NCI-H2196 treated with DMSO at 0.1 percent for 48 hours (cell line): Measurements from ENCODE around the gene OBP2B.
A peak's percentile ranks its signal among the peaks of the same experiment; 100 is the strongest.
"Not testable (repeated sequence)": the region's sequence is repeated elsewhere in the genome, so short reads cannot be mapped to it uniquely, and the experiment has no call there.

ENCODE experiments used
- DNase-seq: peaks from one replicate; lab custom pipeline; 2025; ENCODE audit not compliant: unreplicated experiment; lab: John Stamatoyannopoulos, UW

The OBP2B gene

DNA sequence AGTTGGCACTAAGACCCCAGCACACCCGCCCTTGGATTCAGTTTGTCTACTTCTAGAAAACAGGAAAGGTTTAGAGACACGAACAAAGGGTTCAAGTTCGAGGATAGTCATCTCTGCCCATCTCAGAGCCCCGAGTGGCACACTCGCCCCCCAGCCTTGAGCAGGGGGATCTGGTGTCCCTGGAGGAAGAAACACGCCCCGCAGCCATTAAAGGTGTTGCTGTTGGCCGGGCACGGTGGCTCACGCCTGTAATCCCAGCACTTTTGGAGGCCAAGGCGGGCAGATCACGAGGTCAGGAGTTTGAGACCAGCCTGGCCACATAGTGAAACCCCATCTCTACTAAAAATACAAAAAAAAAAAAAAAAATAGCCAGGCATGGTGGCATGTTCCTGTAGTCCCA, 39.4 kb downstream of the OBP2B start:
- not testable (repeated sequence) for DNase-seq

DNA sequence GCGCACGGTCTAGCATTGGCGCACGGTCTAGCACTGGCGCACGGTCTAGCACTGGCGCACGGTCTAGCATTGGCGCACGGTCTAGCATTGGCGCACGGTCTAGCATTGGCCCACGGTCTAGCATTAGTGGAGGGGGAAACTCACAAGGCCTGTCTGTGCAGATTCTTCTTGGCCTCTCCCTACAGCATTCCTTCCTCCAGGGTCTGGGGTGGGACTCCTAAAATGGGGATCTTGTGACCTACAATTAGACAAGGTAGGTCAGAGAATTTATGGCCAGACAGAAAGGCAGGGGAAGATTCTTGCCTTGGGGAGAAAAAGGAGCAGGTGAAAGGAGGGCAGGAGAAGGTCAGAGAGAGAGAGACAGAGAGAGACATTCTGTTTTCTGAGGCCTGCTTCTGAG, 39.9 kb downstream of the OBP2B start:
- no peak for DNase-seq

DNA sequence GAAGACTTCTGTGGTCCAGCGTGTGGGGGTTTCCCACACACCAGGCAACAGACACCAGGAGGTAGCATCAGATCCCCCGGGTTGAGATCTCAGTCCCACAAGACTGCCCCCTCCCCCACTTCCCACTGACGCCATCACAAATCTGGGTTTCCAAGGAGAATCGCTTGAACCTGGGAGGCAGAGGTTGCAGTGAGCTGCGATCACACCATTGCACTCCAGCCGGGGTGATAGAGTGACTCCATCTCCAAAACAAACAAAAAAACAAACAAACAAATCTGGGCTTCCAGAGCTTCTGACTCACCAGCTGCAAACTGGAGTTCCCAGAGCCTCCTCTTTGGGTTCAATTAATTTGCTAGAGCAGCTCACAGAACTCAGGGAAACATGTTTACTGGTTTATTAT, 40.6 kb downstream of the OBP2B start:
- DNase-seq, result no peak

DNA sequence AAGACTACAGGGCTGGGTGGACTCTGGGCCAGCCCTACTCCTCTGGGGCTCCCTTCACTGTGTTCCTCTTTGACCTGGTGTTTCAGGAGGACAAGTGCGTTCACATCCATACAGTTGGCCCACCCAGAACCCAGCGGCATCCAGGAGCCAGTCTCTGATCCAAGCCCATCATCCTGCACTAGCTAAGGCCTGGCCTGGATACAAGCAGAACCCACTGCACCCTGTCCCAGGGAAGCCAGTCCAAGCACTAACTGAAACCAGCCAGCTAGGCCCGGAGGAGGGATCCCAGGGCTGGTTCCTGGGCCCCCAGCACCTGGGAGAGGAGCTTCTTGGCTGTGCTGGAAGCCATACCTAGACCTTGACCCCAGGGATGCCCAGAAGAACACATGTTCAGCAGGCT, 41.3 kb downstream of the OBP2B start:
- no peak for DNase-seq

DNA sequence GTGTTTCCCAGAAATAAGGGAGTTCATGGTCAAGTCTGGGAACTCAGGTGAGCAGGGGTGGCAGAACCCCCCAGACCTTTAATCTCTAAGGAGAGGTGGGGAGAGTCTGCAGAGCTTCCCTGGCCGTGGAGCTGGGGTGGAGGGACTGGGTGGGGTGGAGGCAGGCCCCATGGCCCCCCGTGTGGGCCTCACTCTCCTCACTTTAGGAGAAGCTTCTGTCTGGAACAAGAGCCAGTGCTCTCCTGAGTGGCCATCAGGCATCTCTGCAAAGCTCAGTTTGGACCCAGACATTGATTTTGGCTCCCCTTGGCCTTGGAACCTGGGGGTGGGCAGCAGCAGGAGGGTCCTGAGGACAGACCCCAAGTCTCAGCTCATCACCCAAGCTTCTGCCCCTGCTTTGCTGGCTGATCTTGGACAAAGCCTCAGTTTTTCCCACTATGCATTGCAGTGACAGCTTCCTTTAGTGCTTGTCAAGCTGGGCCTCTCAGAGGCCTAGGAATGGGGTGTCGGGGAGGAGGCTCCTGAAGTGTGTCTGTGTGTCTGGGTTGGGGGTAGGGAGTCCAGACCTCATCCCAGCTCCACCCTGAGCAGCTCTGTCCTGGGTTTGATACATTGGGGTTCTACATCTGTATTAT, 41.8 kb downstream of the OBP2B start:
- DNase-seq, result no peak

DNA sequence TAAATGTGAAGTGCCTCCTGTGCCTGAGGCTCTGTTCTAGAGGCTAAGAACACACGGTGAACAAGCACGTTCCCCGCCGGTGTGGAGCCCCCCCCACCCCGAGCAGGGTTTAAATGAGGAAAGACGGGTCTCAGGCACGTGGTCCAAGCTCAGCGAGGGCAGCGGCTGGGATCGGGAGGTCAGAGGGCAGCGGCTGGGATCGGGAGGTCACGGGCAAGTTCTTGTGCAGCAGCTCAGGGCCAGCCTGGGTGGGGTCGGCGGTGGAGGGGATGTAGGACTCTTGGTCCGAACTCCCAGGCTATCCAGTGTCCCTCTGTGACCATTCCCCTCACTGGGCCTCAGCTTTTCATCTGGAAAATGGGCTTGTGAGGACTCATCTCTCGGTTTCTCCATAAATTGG, 42.7 kb downstream of the OBP2B start:
- DNase-seq, result no peak

DNA sequence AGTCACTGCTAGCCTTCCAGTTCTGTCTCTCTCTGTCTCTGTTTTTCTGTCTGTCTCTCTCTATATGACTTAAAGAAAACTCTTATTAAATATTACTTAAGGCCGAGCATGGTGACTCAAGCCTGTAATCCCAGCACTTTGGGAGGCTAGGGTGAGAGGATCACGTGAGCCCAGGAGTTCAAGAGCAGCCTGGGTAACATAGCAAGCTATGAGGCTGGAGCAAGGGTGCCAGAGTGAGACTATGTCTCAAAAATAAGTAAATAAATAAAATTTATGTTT, 43.7 kb downstream of the OBP2B start:
- no peak for DNase-seq

DNA sequence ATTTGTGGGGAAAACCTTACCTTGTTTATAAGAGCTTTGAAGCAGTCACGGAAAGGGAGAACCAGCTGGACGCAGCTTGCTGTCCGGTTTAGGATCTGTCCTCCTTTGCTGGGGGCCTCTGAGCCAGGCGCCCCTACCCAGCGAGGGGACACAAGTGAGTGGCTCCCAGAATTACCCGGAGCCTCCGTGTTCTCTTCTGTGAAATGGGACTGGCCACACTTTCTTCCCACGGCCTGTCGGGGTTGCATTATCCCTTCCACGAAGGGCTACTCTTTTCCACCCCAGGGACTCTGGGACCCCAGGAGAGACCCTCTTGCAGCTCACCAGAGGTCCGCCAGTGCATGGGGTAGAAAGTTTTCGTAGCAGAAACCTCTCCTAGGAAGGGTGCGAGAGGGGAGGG, 44.9 kb downstream of the OBP2B start:
- no peak for DNase-seq

DNA sequence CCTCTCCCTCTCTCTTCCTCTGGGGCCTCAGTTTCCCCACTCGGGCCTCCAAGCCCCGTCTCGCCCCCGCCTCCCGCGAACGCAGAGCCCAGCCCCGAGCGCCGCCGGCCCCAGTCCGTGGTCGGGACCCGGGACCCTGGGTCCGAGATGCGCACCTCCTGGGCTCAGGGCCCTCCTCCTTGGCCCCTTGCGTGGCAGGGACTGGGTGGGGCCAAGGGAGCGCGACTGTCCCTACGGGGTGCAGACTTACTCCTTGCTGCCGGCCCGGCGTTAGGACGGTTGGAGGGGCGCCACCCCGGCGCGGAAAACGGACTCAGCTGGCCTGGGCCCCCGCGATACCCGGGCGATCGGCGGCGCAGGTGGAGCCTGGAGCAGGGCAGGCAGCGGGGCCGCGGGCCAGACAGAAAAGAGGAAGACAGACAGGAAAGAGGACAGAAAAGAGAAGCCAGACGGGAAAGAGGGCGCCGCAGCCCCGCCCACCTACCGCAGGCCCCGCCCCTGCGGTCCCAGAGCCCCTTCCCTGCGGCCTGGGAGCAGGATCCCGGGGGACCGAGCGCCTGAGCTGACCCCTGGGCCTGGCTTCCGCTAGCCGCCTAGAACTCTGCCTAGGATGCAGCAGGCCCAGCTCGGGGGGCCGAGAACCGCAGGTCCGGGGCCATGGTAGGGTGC, 45.4 kb downstream of the OBP2B start, which contains the start of gene GBGT1:
Gene GBGT1 (minus strand): TSS at position 411 of the 669 bp plus-strand sequence. CDS start 1,502 bp downstream, outside the sequence.
- no peak for DNase-seq

DNA sequence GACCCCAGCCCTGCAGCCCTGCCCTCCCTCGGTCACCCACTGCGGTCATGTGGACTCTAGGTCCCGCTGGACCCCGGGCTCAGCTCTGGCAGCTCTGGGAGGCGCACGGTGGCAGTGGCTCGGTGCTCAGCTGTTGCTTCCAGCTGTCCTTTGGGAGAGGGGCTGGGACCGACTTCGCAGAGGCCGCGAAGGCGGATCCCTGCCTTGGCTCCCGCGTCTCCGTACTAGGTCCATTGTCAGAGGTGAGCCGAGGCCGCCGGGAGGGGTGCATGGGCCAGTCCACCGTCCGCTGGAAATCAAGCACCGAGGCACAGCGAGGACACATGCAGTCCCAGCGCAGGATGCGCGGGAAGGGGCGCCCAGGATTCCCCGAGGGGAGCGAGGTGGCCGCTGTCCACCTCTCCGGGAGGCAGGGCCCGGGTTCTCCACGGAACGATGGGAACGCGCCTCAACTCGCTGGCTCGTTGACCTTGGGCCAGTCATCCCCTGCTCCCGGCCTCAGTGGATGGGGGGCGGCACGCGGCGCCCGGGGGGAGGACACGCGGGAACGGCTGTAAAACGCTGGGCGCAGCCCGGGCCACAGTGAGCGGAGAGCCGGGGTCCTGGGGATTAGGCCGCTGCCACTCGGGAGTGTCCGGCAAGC, 46.1 kb downstream of the OBP2B start:
- DNase-seq, result no peak

DNA sequence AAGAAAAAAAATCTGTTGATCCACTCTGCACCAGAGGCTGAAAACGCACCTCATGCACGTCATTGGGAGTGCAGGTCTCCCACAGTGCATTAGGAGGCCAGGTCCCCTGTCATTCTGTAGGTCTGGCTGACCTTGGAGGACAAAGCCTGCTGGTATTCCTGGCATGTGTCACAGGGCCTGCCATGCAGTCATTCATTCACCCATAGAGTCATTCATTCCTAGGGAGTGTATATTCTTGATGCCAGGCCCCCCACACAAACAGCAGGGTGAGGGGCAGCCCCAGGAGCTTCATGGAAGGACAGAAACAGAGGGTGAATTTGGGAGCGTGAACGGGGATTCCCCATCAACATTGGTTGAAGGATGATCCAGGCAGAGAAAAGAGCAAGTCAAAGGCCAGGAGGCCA, 47.5 kb downstream of the OBP2B start:
- DNase-seq, result no peak

DNA sequence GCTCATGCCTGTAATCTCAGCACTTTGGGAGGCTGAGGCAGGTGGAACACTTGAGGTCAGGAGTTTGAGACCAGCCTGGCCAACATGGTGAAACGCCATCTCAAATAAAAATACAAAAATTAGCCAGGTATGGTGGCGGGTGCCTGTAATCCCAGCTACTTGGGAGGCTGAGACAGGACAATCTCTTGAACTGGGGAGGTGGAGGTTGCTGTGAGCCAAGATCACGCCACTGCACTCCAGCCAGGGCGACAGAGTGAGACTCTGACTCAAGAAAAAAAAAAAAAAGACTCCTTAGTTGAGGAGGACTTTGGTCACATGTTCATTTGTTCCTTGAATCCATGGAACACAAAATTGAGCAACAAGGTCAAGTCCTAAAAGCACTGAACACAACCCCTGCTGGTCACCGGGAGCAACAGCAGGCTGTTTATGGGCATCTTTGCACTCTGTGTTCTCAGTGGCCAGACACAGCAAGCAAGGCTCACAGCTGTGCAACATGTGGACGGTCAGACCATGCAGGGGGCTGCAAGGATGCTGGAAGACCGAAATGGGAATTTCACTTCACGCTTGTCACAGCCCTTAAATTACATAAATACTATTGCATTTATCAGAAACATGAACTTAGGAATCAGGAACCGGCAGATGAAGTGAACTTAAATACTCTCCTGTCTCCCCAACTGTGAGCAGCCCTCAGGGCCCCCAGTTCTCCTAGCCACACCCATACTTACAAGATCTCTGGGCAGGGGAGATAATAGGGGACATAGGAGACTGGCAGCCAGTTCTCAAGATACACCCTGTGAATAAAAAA, 48.1 kb downstream of the OBP2B start:
- peak; percentile 10 for DNase-seq

DNA sequence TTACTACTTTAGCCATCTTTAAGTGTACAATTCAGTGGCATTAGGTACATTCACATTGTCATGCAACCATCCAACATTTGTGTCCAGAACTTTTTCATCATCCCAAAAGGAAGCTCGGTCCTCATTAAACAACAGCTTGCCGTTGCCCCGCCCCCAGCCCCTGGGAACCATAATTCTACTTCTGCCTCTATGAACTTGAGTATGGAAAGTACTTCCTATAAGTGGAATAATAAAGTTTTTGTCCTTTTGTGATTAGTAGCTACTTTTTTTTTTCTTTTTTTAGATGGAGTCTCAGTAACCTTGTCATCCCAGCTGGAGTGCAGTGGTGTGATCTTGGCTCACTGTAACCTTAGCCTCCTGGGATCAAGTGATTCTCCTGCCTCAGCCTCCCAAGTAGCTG, 50.4 kb downstream of the OBP2B start:
- DNase-seq, result no peak
